GM18520 (cell line): ENCODE data around the gene SNAPC3.
A peak's percentile ranks its signal among the peaks of the same experiment; 100 is the strongest.

ENCODE experiments used
- ATAC-seq: cut with Tn5 transposase; IDR thresholded peaks from one replicate; pipeline ENCODE4 v1.9.1; 2021; ENCODE audit not compliant: unreplicated experiment

SNAPC3 gene

DNA sequence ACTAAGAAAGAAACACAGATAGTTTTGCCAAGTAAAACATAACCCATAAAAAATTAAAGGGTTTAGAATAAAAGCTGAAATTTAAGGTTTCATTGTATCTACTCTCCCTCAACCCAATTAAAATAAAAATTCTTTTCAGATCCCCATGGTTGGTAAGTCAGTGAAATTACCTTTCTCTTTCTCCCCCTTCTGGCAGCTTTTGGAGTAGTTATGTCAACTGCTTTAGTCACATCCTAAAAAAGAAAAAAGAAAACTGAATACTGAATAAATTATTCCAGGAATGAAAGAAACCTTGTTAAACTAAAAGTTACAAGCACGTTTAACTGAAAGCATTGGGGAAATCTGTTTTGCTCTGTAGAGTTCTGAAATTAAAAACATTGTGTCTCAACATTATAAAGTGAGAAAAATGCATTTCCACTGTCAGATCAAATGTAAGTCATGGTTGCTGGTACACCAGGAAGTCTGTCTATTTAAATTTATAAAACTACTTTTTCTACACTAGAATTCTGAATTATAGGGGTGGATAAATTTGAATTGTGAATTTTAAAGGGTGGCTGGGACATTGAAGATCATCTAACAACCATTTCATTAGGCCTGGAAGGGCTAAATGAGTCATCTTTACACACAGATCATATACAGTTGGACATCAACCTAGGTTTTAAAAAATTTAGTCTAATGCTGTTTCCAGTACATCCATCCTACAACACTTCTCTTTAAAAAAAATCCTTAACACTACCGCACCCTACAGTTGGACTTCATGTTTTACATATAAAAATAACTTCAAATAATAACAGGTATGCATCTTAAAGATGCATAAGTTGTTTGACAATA, 63.4 kb downstream of the SNAPC3 start:
- no peak for ATAC-seq

DNA sequence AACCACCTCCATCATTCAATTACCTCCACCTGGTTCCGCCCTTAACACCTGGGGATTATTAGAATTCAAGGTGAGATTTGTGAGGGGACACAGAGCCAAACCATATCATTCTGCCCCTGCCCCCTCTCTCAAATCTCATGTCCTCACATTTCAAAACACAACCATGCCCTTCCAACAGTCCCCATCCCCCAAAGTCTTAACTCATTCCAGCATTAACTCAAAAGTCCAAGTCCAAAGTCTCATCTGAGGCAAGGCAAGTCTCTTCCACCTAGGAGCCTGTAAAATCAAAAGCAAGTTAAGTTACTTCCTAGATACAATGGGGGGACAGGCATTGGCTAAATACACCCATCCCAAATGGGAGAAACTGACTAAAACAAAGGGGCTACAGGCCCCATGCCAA, 69.3 kb downstream of the SNAPC3 start:
- ATAC-seq = no peak

DNA sequence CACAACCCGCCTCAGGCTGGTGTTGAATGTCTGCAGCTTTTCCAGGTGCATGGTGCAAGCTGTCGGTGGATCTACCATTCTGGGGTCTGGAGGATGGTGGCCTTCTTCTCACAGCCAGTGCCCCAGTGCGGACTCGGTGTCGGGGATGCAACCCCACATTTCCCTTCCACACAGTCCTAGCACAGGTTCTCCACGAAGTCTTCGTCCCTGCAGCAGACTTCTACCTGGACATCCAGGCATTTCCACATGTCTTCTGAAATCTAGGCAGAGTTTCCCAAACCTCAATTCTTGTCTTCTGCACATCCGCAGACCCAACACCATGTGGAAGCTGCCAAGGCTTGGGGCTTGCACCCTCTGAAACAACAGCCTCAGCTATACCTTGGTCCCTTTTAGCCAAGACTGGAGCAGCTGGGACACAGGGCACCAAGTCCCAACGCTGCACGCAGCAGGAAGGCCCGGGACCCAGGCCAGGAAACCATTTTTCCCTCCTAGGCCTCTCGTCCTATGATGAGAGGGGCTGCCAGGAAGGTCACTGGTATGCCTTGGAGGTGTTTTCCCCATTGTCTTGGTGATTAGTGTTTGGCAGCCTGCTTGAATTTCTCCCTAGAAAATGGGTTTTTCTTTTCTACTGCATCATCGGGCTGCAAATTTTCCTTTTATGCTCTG, 69.9 kb downstream of the SNAPC3 start:
- no peak for ATAC-seq

DNA sequence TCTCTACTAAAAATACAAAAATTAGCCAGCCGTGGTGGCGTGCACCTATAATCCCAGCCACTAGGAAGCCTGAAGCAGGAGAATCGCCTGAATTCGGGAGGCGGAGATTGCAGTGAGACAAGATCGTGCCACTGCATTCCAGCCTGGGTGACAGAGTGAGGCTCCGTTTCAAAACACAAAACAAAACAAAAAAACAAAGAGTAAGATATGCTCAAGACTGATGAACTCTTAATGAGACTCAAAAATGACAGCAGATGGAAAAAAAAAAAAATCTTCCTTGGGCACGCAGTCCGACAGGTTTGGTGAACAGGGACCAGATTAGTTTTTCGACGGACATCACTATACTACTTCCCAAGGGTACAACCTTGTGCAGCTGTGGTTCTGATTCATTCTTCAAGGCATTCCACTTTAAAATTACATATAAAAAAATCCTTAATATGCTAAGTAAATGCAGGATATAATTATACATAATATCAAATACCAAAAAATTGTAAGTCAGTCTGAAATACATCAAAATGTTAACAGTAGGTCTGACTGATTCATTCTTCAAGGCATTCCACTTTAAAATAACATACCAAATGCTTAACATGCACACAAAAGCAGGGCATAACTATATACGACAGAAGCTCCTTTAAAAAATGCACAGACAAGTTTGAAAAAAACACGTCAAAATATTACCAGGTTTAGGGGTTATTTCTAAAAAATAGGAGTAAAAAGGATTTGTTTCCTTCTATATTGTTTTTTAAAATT, 75.7 kb downstream of the SNAPC3 start:
- no peak for ATAC-seq

DNA sequence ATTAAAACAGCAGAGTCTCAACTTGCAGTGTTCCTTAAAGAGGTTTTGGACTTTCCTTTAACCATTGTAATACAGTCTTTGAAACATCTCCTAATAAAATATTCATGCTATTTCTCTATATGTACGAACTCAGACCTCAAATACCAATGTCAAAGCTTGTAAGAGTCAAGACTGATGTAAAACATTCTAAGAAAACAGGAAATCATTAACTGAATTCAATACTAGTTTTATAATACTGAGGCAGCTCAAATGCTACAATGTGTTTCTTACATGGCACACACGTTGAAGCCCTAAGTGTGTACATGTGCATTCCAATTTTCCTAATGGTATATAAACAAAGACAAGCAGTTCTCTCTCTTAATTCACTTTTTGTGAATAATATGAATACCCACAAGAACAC, 76.5 kb downstream of the SNAPC3 start:
- ATAC-seq = no peak

DNA sequence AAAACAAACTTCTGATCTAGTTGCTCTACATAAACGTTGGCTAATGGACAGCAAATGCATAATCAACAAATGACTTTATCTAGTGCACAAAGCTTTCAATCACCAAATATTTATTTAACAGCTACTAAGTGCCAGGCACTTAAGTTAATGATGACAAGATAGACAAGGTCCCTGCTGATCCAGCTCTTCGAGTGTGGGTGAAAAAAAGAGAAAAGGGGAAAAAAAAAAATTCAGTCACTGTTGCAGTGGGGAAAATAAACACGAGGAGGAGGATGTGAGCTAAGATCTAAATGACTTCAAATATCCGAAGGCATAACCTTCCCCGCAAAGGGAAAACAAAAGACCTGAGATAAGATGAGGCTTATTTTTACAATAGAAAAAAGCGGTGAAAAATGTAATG, 78.5 kb downstream of the SNAPC3 start:
- ATAC-seq = no peak

DNA sequence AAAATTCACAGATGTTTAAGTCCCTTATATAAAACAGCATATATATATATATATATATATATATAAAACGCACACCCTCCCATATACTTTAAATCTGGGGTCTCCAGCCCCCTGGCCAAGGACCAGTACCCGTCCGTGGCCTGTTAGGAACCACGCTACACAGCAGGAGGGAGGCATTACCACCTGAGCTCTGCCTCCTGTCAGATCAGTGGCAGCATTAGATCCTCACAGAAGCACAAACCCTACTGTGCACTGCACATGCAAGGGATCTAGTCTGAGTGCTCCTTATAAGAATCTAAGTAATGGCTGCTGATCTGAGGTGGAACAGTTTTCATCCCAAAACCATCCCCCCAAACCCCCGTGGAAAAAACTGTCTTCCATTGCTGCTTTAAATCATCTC, 79.1 kb downstream of the SNAPC3 start:
- no peak for ATAC-seq

DNA sequence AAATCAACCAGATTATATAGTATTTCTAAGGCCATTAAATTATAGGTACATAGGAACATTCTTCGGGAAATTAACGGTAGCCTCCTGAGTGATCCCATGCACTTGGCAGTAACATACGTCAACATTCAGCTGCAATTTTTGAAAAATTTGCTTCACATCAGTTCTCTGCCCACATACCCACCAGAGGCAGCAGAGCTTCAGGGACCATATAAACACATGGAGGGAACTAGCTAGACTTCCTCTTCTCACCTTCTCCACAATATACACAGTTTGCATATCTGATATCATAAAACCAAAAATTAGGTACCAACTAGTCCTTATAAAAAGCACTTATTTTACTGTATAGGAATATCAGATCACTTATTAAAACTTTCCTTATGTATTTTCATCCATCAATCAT, 83.2 kb downstream of the SNAPC3 start:
- ATAC-seq = no peak

DNA sequence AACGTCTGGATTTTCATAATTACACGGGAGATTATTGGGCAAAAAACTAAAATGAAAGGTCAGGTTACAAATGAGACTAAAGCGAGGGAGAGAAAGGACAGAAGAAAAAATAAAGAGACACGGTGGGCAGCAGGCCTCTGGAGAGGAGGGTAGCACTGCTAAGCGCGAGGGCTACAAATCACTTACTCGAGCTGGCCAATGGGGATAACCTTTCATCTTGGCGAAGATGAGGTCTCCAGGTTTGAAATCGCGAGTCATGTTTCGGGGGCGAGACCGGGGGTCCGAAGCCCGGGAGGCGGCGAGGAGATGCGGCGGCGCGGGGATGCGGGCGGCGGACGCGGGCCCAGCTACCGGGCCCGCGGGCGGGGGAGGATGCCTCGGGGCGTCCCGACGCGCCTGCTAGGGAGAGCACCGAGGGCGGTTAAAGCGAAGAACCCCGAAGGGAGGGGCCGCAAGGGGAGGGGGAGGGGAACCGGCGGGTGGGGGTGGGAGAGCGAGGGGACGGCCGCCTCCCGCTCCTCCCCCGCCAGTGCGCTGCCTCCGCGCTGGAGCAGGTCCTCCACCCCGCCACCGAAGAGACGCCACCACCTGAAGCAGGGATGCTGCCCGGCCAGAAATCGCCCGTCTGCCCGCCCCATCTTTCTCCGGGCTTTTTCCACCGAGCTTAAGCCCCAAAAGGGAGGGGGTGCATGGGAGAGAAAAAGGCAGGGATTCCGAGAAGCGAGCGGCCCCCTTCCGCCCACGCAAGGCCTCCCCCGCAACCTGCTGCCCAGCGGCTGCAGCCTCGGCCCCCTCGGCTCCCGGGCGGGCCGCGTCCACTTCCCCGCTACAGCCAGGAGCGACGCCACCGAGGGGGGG, 87.5 kb downstream of the SNAPC3 start:
- peak; percentile 27 for ATAC-seq

DNA sequence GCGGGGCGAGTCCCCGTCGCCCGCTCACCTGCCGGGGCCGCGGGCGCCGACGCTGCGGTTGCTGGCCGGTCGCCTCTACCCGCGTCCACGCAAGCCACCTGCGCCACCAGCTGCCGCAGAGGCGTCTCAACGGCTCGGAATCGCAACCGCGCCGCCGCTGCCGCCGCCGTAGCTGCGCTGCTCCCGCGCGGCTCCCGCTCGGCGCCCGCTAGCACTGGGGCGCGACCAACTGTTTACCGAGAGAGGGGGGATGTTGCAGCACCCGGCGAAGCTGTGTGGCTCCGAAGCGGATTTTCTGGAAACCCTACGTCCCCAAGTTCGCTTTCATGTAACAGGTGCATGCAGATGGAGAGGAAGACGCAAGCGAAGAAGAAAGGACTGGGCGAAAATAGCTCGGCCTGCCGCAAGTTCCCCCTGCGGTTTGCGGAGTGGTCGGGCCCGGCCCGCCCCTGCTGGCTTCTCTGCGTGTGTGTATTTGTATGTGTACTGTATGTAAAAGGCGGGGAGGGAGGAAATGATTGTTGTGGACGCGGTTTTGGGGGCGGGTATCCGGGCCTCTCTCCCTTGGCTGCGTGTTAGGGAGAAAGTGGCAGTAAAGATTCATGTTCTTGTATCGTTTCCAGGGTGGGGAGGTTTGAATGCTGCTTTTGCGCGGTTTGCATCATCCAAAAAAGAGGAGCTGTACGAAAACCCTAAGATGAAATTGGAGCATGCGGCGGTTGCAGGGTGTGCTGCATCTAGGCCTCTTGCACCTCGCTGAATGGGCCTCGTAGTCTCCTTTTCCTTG, 88.3 kb downstream of the SNAPC3 start, which contains the start of gene PSIP1:
Gene PSIP1, minus strand, starts transcription at position 182 of the 787 bp plus-strand sequence. CDS start 782 bp downstream, outside the sequence.
- ATAC-seq = peak; percentile 64
